Esophagus (tissue), 2 donors: ENCODE results near the gene HACD1. TPM values are rescaled to one million over a fixed set of nuclear protein-coding genes. Genes with fewer than 3 reads are reported as not detected.
"Not testable (repeated sequence)": the region's sequence is repeated elsewhere in the genome, so short reads cannot be mapped to it uniquely, and the experiment has no call there.

Source experiments
- H3K27ac ChIP-seq, 2 donors: one replicate each; pipeline ENCODE4 v1.5.1; 2013; ENCODE audit warnings: low read depth in 2 of 2, mild to moderate bottlenecking in 2 of 2, inconsistent platforms in 1 of 2, low read length in 1 of 2, moderate library complexity in 1 of 2
- H3K27me3 ChIP-seq, 2 donors: one replicate each; pipeline ENCODE4 v1.6.1; 2013; ENCODE audit warnings: low read length in 2 of 2, control low read depth in 1 of 2, mild to moderate bottlenecking in 1 of 2; ENCODE audit not compliant: insufficient read depth in 2 of 2, control insufficient read depth in 1 of 2
- H3K36me3 ChIP-seq, 2 donors: one replicate each; pipeline ENCODE4 v1.6.1; 2013; ENCODE audit warnings: low read length in 1 of 2; ENCODE audit not compliant: control insufficient read depth in 2 of 2, insufficient read depth in 2 of 2
- H3K4me1 ChIP-seq, 2 donors: one replicate each; pipeline ENCODE4 v1.6.1; 2013; ENCODE audit warnings: low read length in 1 of 2; ENCODE audit not compliant: control insufficient read depth in 2 of 2, insufficient read depth in 2 of 2
- H3K4me3 ChIP-seq, 2 donors: one replicate each; pipeline ENCODE4 v1.5.1; 2013; ENCODE audit warnings: low read length in 2 of 2, mild to moderate bottlenecking in 2 of 2, low read depth in 1 of 2, moderate library complexity in 1 of 2
- H3K9me3 ChIP-seq, 2 donors: one replicate each; pipeline ENCODE4 v1.6.1; 2013; ENCODE audit warnings: mild to moderate bottlenecking in 2 of 2, low read depth in 1 of 2, low read length in 1 of 2, moderate library complexity in 1 of 2; ENCODE audit not compliant: control insufficient read depth in 2 of 2, insufficient read depth in 1 of 2
- WGBS, 2 donors: extraction: QIAGEN DNeasy Blood & Tissue Kit; methylation state at CpG; one replicate each; pipeline ENCODE4 v1.1.7; 2013; 5-methylcytosine and 5-hydroxymethylcytosine counted together
- polyA plus RNA-seq, 2 donors: library from polyadenylated mRNA; stranded (reverse); fragments of 200-250 nt; gene quantifications; one replicate each; pipeline ENCODE4 v1.2.3, GENCODE V29; 2013
- donor health status: healthy with polysubstance abuse.
- donor health status: Bipolar disorder and iron deficiency.

The HACD1 gene
- polyA plus RNA-seq, 2 donors = 9.3 to 9.8 TPM

- WGBS, 2 donors = 1% methylated on average over 9 of the region's 9 CpGs
- Histone ChIP-seq H3K4me3 (peak overlapping the region; percentile 73 to 94), H3K27me3 (no peaks in the 10 kb centered on the region), H3K27ac (peak overlapping the region; percentile 94 to 99), H3K4me1 (peaks cover 0 to 2% of the 10 kb centered on the region in 2 donors), H3K9me3 (no peaks in the 10 kb centered on the region), H3K36me3 (no peaks in the 10 kb centered on the region)
Measured at GRCh38 chr10:17644485-17644943, 27.3 kb upstream of the HACD1 start.

- peak within 1 kb of the TSS; percentile 94 to 99 for H3K27ac ChIP-seq
- H3K27me3 ChIP-seq = no peaks in the 10 kb centered on the region
- WGBS, 2 donors = 0 to 1% methylated on average over 37 of the region's 37 CpGs
- H3K9me3 ChIP-seq = no peaks in the 10 kb centered on the region
- H3K4me1 ChIP-seq = peaks cover 0 to 2% of the 10 kb centered on the region in 2 donors
- H3K4me3 ChIP-seq = peak within 1 kb of the TSS; percentile 73 to 94
- H3K36me3 ChIP-seq = no peaks in the 10 kb centered on the region
Measured at GRCh38 chr10:17643755-17644484, 26.7 kb upstream of the HACD1 start, which contains the start of gene STAM. STAM (plus strand) TSS chr10:17644151; CDS start chr10:17644340, 189 bp downstream.

DNA sequence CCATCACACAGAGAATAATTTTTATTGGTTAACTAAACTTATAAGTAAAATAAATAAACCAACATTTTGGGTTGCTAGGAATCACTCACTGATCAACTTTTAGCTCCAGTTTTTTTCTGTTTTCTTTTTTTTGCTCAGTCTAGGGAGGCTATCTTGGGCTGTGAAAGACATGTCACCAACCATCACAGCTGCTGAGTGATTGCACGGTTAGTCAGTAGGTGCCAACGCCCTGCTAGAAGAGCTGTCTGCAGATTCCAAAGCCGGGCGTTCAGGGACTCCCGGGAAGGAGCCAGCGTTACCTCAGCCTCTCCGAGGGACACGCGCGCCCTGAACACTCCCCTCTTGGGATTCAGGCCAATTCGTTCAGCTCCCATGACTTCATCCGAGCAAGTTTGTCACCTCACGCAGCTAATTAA is 26.2 kb upstream of the HACD1 start:
- WGBS, 2 donors = 0% methylated on average over 13 of the region's 13 CpGs

GRCh38 chr10:17640331-17640816 is 23.2 kb upstream of the HACD1 start:
- Histone ChIP-seq H3K36me3 (no peaks in the 10 kb centered on the region), H3K27ac (no peak overlapping the region), H3K4me1 (peaks cover 0 to 2% of the 10 kb centered on the region in 2 donors), H3K9me3 (no peaks in the 10 kb centered on the region), H3K4me3 (no peak overlapping the region), H3K27me3 (no peaks in the 10 kb centered on the region)
- WGBS, 2 donors = 98% methylated on average over 4 of the region's 4 CpGs

More for the DNA sequence above, 26.2 kb upstream of the HACD1 start:
- no peaks in the 10 kb centered on the region for H3K9me3 ChIP-seq
- H3K4me3 ChIP-seq = peak overlapping the region; percentile 73 to 94
- H3K27me3 ChIP-seq = no peaks in the 10 kb centered on the region
- H3K36me3 ChIP-seq = no peaks in the 10 kb centered on the region
- H3K27ac ChIP-seq = peak overlapping the region; percentile 94 to 99
- H3K4me1 ChIP-seq = peaks cover 0 to 2% of the 10 kb centered on the region in 2 donors

DNA sequence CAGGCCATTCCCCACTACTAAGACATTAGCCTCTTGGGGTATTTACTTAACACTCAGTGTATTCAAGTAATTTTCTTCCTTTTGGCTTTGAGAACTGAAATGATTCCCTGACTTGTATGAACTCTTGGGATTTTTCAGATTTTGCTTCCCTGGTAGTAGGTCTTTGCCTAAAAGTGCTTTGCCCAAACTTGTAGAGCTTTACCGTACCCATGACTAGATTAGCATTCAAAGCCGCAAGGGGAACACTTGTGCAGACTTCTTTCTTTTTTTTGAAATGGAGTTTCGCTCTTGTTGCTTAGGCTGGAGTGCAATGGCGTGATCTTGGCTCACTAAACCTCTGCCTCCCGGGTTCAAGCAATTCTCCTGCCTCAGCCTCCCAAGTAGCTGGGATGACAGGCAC is 20.7 kb upstream of the HACD1 start:
- H3K9me3 ChIP-seq = no peaks in the 10 kb centered on the region
- 65 to 78% methylated on average over 5 of the region's 5 CpGs for WGBS, 2 donors
- peaks cover 0 to 2% of the 10 kb centered on the region in 2 donors for H3K4me1 ChIP-seq
- no peaks in the 10 kb centered on the region for H3K27me3 ChIP-seq
- H3K36me3 ChIP-seq = no peaks in the 10 kb centered on the region
- peak overlapping the region; percentile 40 to 73 for H3K27ac ChIP-seq
- H3K4me3 ChIP-seq = no peak overlapping the region

- Histone ChIP-seq H3K27ac (no peak overlapping the region), H3K36me3 (no peaks in the 10 kb centered on the region), H3K9me3 (no peaks in the 10 kb centered on the region), H3K4me1 (no peaks in the 10 kb centered on the region), H3K27me3 (no peaks in the 10 kb centered on the region), H3K4me3 (no peak overlapping the region)
- 78 to 79% methylated on average over 1 of the region's 1 CpG for WGBS, 2 donors
Measured at GRCh38 chr10:17633353-17633752, 16.2 kb upstream of the HACD1 start.

DNA sequence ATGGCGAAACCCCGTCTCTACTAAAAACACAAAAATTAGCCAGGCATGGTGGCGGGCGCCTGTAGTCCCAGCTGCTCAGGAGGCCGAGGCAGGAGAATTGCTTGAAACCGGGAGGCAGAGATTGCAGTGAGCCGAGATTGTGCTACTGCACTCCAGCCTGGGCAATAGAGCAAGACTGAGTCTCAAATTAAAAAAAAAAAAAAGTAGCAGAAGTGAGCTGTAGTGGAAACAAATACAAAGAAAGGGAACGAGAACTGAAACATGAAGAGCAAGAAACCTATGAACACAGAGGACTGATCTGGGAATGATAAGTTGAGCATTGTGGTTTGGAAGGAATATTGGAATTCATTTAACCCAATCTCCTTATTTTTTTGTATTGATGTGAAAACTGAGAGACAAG is 15.4 kb upstream of the HACD1 start:
- not testable (repeated sequence) for H3K9me3 ChIP-seq, H3K36me3 ChIP-seq, H3K27me3 ChIP-seq, H3K4me1 ChIP-seq, H3K4me3 ChIP-seq, H3K27ac ChIP-seq
- WGBS, 2 donors = 86 to 90% methylated on average over 8 of the region's 8 CpGs

DNA sequence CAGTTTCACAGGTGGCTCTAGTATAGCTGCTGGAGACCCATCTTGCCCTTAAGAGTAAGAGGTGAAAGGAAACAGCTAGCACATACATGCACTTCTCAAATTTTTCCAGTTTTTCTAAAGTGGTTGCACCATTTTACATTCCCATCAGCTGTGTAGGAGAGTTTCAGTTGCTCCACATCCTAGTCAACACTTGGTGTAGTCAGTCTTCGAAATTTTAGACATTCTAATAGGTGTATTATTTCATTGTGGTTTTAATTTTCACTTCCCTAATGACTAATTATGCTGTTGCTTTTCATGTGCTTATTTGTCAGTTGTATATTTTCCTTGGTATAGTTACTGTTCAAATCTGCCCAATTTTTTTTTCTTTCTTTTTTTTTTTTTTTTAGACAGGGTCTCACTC is 9.5 kb upstream of the HACD1 start:
- Histone ChIP-seq H3K27ac (no peak overlapping the region), H3K4me3 (no peak overlapping the region), H3K36me3 (no peaks in the 10 kb centered on the region), H3K27me3 (no peaks in the 10 kb centered on the region), H3K9me3 (no peaks in the 10 kb centered on the region), H3K4me1 (no peaks in the 10 kb centered on the region)
- 53 to 61% methylated on average over 1 of the region's 1 CpG for WGBS, 2 donors

GRCh38 chr10:17624996-17625395 is 7.8 kb upstream of the HACD1 start:
- H3K4me3 ChIP-seq = no peak overlapping the region
- no peaks in the 10 kb centered on the region for H3K36me3 ChIP-seq
- no peak overlapping the region for H3K27ac ChIP-seq
- WGBS, 2 donors = 62 to 64% methylated on average over 3 of the region's 3 CpGs
- H3K9me3 ChIP-seq = no peaks in the 10 kb centered on the region
- no peaks in the 10 kb centered on the region for H3K27me3 ChIP-seq
- H3K4me1 ChIP-seq = no peaks in the 10 kb centered on the region

DNA sequence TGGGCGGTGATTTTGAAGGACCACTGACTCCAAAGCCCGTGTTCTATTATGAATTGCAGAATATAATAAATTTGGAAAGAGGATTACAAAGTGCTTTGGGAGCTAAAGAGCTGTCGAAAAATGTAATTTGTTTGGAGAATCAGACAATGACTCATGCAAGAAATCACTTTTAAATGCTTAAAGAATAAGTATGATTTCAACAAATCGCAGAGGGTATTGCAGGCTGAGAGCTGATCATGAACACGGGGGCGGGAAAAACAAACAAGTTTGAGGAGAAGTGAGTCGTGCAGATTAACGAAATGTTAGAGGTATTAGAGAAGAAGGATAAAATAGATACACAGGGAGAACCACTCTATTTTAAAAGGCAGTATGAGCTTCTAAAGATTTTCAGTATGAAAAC is 4.9 kb upstream of the HACD1 start:
- Histone ChIP-seq H3K27me3 (no peaks in the 10 kb centered on the region), H3K9me3 (no peaks in the 10 kb centered on the region), H3K4me1 (no peaks in the 10 kb centered on the region), H3K4me3 (no peak overlapping the region), H3K27ac (no peak overlapping the region), H3K36me3 (no peaks in the 10 kb centered on the region)
- WGBS, 2 donors = 35 to 52% methylated on average over 8 of the region's 8 CpGs
